ENCODE data around the gene AP1S3. TPM values are rescaled to one million over a fixed set of nuclear protein-coding genes. Genes with fewer than 3 reads are reported as not detected.

AP1S3 gene
- total and polyA plus RNA-seq, 2 donors (not counting 3 experiments of a cell fraction or from before 2014, with no cell fraction given): 0.69 to 3.8 TPM

DNA sequence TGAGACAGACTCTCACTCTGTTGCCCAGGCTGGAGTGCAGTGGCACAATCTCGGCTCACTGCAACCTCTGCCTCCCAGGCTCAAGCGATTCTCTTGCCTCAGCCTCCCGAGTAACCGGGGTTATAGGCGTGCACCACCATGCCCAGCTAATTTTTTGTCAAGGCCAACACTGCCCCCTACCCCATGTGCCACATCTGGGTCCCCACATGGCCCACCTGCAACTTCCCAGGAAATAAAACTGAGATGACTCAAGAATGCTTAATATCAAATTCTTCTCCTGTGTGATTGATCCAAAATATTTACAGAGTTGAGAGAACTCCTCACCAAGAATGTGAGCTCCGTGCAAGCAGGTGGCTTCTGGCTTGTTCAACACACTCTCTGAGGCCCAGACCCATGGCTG lies 9.1 kb downstream of the AP1S3 start:
- no peak overlapping the region for H3K4me2 ChIP-seq (ENCODE audit: insufficient read depth, low read length)
- H4K20me1 ChIP-seq (replicated peaks; ENCODE audit: control insufficient read depth, extremely low read depth, insufficient read depth, low read length): no peaks in the 10 kb centered on the region
- H3K36me3 ChIP-seq (ENCODE audit: control insufficient read depth in 2 of 2, extremely low read depth in 1 of 2, insufficient read depth in 2 of 2, low read length in 2 of 2): no peaks in the 10 kb centered on the region
- no TSS peak for BruUV-seq (replicated peaks)
- no peaks in the 10 kb centered on the region for H3K4me1 ChIP-seq (ENCODE audit: control insufficient read depth, extremely low read depth, insufficient read depth, low read length)
- no peak for FAIRE-seq
- intact Hi-C loops (cut with micrococcal nuclease) (no loop called here), dilution Hi-C loops (cut with MboI; ENCODE audit: extremely low pct_ligation_motif_present, low sequenced_read_pairs) (no loop called here)
- DNase-seq (ENCODE audit: low read depth, low spot score): no peak
- ChIA-PET CTCF (no interaction called here), POLR2A (no interaction called here)
- no peaks in the 10 kb centered on the region for H3K9me3 ChIP-seq (replicated peaks; ENCODE audit: control insufficient read depth, insufficient read depth, low read length)
- H3K79me2 ChIP-seq (ENCODE audit: control insufficient read depth, insufficient read depth, low read length): no peaks in the 10 kb centered on the region
- H3K9ac ChIP-seq (replicated peaks; ENCODE audit: extremely low read depth, insufficient read depth, low read length): no peak overlapping the region
- no peaks in the 10 kb centered on the region for H3K9me1 ChIP-seq (replicated peaks; ENCODE audit: control insufficient read depth, extremely low read depth, insufficient read depth, low read length)
- H2AFZ ChIP-seq (ENCODE audit: low read depth, low read length): no peak overlapping the region
- no peaks in the 10 kb centered on the region for H3K27me3 ChIP-seq (ENCODE audit: control insufficient read depth in 2 of 2, insufficient read depth in 2 of 2, low read length in 2 of 2)
- TF ChIP-seq GATA2 (IDR thresholded peaks at IDR 0.05; ENCODE audit: insufficient read depth, insufficient read length, low read depth, low read length): no peak
- TF ChIP-seq POLR2A (IDR thresholded peaks at IDR 0.05; ENCODE audit: low read depth, low read length): no peak
- no peak for TF ChIP-seq EZH2 (IDR thresholded peaks at IDR 0.05; ENCODE audit: borderline replicate concordance, low read depth, low read length, severe bottlenecking)
- TF ChIP-seq, protein P1, sequence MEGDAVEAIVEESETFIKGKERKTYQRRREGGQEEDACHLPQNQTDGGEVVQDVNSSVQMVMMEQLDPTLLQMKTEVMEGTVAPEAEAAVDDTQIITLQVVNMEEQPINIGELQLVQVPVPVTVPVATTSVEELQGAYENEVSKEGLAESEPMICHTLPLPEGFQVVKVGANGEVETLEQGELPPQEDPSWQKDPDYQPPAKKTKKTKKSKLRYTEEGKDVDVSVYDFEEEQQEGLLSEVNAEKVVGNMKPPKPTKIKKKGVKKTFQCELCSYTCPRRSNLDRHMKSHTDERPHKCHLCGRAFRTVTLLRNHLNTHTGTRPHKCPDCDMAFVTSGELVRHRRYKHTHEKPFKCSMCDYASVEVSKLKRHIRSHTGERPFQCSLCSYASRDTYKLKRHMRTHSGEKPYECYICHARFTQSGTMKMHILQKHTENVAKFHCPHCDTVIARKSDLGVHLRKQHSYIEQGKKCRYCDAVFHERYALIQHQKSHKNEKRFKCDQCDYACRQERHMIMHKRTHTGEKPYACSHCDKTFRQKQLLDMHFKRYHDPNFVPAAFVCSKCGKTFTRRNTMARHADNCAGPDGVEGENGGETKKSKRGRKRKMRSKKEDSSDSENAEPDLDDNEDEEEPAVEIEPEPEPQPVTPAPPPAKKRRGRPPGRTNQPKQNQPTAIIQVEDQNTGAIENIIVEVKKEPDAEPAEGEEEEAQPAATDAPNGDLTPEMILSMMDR (IDR thresholded peaks at IDR 0.05; ENCODE audit: extremely low read depth in 1 of 2, insufficient read depth in 1 of 2, low read depth in 1 of 2, low read length in 2 of 2): no peak
- TF ChIP-seq FOS (IDR thresholded peaks at IDR 0.05; ENCODE audit: borderline replicate concordance, insufficient read depth, low read length): no peak
- TF ChIP-seq, protein P2, sequence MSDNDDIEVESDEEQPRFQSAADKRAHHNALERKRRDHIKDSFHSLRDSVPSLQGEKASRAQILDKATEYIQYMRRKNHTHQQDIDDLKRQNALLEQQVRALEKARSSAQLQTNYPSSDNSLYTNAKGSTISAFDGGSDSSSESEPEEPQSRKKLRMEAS (IDR thresholded peaks at IDR 0.05; ENCODE audit: insufficient read depth, insufficient read length): no peak
- TF ChIP-seq MYC (IDR thresholded peaks at IDR 0.05; ENCODE audit: low read depth, low read length): no peak
- no peak for TF ChIP-seq POLR2AphosphoS5 (IDR thresholded peaks at IDR 0.05; ENCODE audit: insufficient read depth, low read depth, low read length)
- TF ChIP-seq JUN (IDR thresholded peaks at IDR 0.05; ENCODE audit: borderline replicate concordance, insufficient read depth, insufficient read length, low read depth): no peak
- no peak overlapping the region for H3K4me3 ChIP-seq (replicated peaks in 1 of 3; ENCODE audit: insufficient read depth in 1 of 3, low read depth in 1 of 3, low read length in 3 of 3)
- no peak overlapping the region for H3K27ac ChIP-seq (ENCODE audit: insufficient read depth, low read depth, low read length)
